ENCODE results near the gene ABI1. TPM values are rescaled to one million over a fixed set of nuclear protein-coding genes. Genes with fewer than 3 reads are reported as not detected.

The ABI1 gene
- total and polyA plus RNA-seq, 2 donors (not counting 3 experiments of a cell fraction or from before 2014, with no cell fraction given) = 58.8 to 59.1 TPM

DNA sequence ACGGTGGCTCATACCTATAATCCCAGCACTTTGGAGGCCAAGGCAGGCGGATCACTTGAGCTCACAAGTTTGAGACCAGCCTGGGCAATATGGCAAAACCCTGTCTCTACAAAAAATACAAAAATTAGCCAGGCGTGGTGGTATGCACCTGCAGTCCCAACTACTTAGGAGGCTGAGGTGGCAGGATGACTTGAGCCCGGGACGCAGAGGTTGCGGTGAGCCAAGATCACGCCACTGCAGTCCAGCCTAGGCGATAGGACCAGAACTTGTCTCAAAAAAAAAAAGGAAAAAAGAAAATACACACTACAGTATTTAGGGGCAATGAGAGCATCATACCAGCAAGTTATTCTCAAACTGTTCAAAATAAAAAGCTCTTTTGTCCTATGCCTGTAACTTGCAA lies 59.5 kb downstream of the ABI1 start:
- Histone ChIP-seq H3K9me3 (replicated peaks; ENCODE audit: control insufficient read depth, insufficient read depth, low read length) (no peaks in the 10 kb centered on the region), H3K79me2 (ENCODE audit: control insufficient read depth, insufficient read depth, low read length) (peaks cover 76% of the 10 kb centered on the region), H3K27me3 (ENCODE audit: control insufficient read depth in 2 of 2, insufficient read depth in 2 of 2, low read length in 2 of 2) (no peaks in the 10 kb centered on the region), H4K20me1 (replicated peaks; ENCODE audit: control insufficient read depth, extremely low read depth, insufficient read depth, low read length) (peaks cover 7% of the 10 kb centered on the region), H2AFZ (ENCODE audit: low read depth, low read length) (no peak overlapping the region), H3K4me1 (ENCODE audit: control insufficient read depth, extremely low read depth, insufficient read depth, low read length) (no peaks in the 10 kb centered on the region), H3K4me3 (replicated peaks in 1 of 3; ENCODE audit: insufficient read depth in 1 of 3, low read depth in 1 of 3, low read length in 3 of 3) (no peak overlapping the region), H3K9me1 (replicated peaks; ENCODE audit: control insufficient read depth, extremely low read depth, insufficient read depth, low read length) (no peaks in the 10 kb centered on the region), H3K4me2 (ENCODE audit: insufficient read depth, low read length) (no peak overlapping the region), H3K9ac (replicated peaks; ENCODE audit: extremely low read depth, insufficient read depth, low read length) (no peak overlapping the region), H3K36me3 (ENCODE audit: control insufficient read depth in 2 of 2, extremely low read depth in 1 of 2, insufficient read depth in 2 of 2, low read length in 2 of 2) (no peaks in the 10 kb centered on the region), H3K27ac (ENCODE audit: insufficient read depth, low read depth, low read length) (no peak overlapping the region)
- DNase-seq (ENCODE audit: low read depth, low spot score) = no peak
- ChIA-PET CTCF (interaction anchor here (1.1 kb wide), 1 partner anchor 20 kb away, joined by 3 read pairs; no protein-coding TSS in a partner anchor), POLR2A (no interaction called here)
- dilution Hi-C loops (cut with MboI; ENCODE audit: extremely low pct_ligation_motif_present, low sequenced_read_pairs) = no loop called here
- FAIRE-seq = no peak
- intact Hi-C loops (cut with micrococcal nuclease) = no loop called here
- no TSS peak for BruUV-seq (replicated peaks)
- TF ChIP-seq MYC (IDR thresholded peaks at IDR 0.05; ENCODE audit: low read depth, low read length) (no peak), POLR2AphosphoS5 (IDR thresholded peaks at IDR 0.05; ENCODE audit: insufficient read depth, low read depth, low read length) (no peak), POLR2A (IDR thresholded peaks at IDR 0.05; ENCODE audit: low read depth, low read length) (no peak), EZH2 (IDR thresholded peaks at IDR 0.05; ENCODE audit: borderline replicate concordance, low read depth, low read length, severe bottlenecking) (no peak), GATA2 (IDR thresholded peaks at IDR 0.05; ENCODE audit: insufficient read depth, insufficient read length, low read depth, low read length) (no peak), FOS (IDR thresholded peaks at IDR 0.05; ENCODE audit: borderline replicate concordance, insufficient read depth, low read length) (no peak), JUN (IDR thresholded peaks at IDR 0.05; ENCODE audit: borderline replicate concordance, insufficient read depth, insufficient read length, low read depth) (no peak)
- TF ChIP-seq, protein P1, sequence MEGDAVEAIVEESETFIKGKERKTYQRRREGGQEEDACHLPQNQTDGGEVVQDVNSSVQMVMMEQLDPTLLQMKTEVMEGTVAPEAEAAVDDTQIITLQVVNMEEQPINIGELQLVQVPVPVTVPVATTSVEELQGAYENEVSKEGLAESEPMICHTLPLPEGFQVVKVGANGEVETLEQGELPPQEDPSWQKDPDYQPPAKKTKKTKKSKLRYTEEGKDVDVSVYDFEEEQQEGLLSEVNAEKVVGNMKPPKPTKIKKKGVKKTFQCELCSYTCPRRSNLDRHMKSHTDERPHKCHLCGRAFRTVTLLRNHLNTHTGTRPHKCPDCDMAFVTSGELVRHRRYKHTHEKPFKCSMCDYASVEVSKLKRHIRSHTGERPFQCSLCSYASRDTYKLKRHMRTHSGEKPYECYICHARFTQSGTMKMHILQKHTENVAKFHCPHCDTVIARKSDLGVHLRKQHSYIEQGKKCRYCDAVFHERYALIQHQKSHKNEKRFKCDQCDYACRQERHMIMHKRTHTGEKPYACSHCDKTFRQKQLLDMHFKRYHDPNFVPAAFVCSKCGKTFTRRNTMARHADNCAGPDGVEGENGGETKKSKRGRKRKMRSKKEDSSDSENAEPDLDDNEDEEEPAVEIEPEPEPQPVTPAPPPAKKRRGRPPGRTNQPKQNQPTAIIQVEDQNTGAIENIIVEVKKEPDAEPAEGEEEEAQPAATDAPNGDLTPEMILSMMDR (IDR thresholded peaks at IDR 0.05; ENCODE audit: extremely low read depth in 1 of 2, insufficient read depth in 1 of 2, low read depth in 1 of 2, low read length in 2 of 2) = no peak
- TF ChIP-seq, protein P2, sequence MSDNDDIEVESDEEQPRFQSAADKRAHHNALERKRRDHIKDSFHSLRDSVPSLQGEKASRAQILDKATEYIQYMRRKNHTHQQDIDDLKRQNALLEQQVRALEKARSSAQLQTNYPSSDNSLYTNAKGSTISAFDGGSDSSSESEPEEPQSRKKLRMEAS (IDR thresholded peaks at IDR 0.05; ENCODE audit: insufficient read depth, insufficient read length) = no peak
